GF-D8 (cell line): Measurements from ENCODE around the gene AKR1C1.
"Not testable (repeated sequence)": the region's sequence is repeated elsewhere in the genome, so short reads cannot be mapped to it uniquely, and the experiment has no call there.

Source experiments
- DNase-seq: peaks from one replicate; lab custom pipeline; 2025; lab: John Stamatoyannopoulos, UW

Gene AKR1C1

DNA sequence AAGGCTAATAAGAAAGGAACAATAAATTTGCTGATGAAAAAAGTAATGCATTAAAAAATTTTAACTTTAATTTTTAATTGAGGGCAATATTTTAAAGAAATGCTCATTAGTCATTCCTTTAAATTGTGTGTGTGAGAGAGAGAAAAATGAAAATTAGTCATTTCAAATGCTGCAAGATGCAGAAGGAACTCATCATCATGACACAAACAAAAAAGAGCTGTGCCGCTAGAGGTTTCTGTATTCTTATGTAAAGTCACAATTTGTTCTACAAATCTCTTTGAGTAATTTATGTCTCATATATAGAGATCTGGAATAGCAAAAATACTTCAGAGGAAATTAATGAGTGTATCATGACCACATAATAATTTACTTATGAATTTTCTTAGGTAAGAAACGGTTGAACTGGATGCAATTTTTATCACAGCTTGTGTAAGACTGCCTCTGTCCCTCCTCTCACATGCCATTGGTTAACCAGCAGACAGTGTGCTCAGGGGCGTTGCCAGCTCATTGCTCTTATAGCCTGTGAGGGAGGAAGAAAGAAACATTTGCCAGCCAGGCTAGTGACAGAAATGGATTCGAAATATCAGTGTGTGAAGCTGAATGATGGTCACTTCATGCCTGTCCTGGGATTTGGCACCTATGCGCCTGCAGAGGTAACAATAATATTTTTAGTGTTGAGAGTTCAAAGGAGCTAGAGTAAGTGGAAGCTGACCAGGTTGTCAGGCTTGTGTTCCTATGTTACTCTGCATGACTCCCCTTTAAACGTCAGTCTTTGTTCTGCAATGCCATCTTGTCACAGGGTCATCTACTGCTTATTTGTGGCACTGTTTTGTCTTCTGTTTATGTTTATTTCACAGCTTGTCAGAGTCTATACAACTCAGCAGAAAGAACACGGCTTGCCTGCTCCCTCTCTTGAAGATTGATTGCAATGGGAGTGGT lies at the start of gene AKR1C1:
Gene AKR1C1, plus strand, starts transcription at position 540 of the 939 bp plus-strand sequence. Its CDS starts 30 bp downstream, at position 570.
- DNase-seq = not testable (repeated sequence)

DNA sequence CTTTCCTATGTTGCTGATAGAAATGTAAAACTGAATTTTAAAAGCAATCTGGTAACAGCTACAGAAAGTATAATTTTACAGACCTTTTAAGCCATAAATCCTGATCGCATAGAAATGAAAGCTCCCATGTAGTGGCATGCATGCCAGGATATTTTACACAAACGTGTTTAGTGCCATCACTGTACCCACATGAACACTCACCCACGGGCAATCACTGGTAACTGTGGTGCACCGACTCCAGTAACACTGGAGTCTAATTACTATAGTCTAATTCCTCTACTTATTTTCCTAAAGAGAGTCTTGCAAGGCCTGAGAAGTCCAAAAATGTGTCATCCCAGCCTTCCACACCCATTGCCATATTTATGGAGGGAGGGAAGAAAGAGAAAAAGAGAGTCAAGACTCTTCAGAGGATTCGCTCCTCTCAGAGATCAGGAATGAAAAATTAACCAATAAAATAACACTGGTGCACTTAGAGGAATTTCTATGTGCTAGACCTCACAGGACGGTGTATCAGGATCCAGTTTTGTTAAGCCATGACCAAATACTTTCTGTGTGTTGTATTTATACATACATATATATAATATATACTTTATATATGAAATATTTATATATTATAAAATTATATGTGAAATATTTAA lies 48.9 kb upstream of the AKR1C1 start:
- DNase-seq = no peak

DNA sequence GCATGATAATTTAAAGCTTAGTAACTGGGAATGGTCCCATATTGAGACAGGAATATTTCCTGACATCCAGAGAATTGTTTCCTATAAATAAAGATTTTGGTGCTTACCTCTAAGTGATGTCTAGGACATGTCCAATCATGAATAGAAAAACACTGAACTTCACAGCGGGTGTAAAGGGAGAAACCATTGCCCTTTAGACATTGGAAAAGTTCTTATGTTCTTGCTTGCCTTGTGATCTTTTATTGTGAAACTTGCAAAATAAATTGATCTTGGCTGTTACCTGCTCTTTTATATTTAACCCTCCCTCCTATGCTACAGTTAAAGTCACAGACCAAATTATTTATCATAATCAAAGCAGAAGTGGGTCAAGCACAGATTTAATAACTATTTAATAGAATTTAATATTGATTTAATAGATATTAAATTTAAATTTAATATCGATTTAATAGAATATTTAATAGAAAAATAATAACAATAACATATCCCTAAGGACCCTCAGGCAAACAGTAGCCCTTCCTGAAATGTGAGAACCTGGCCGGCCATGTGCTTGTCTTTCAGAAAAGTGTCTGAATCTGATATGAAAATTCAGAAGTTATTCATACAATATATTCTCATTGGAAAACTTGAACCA lies 47.0 kb upstream of the AKR1C1 start:
- DNase-seq = no peak

DNA sequence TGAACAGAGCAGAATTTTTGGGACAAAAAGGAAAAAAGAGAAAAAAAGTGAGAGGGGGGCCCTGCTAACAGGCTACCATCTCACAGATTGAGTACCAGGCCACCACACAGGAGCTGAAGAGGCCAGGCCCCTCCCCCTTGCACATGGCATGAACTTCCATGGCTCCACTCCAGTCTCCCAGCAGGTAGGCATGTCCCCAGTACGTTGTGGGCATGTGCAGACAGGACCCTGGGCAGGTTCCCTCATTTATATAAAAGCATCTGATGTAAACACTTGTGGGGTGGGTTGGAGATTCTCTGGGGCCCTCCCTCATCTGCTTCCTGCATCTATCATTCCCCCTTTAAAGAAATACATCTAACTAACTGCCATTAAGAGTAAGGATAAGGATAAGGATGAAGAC lies 45.0 kb upstream of the AKR1C1 start:
- DNase-seq = no peak

DNA sequence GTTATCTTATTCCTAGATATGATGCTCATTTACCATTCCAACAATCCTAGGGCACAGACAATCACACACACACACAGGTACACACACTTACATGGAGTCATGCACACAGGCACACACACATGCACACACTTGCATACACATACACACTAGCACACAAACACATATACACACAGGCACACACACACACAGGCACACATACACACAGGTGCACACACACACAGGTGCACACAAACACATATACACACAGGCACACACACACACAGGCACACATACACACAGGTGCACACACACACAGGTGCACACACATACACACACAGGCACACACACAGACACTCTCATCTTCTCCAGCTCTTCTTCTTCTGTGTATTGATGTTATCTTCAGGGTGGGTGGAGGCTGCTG lies 38.7 kb upstream of the AKR1C1 start:
- not testable (repeated sequence) for DNase-seq

DNA sequence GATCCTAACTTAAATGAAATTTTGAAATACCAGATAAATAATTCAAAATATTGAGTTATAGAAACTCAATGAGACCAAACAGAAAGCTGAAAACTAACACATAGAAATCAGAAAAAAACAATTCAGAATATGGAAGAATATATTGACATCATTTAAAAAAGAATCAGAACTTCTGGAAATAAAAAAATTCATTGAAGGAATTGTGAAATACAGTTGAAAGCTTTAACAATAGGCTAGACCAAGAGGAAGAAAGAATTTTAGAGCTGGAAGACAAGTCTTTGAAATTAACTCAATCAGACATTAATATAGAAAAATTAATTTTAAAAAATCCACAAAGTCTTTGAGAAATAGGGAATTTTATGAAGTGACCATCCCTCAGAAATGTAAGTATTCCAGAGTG lies 36.8 kb upstream of the AKR1C1 start:
- no peak for DNase-seq

DNA sequence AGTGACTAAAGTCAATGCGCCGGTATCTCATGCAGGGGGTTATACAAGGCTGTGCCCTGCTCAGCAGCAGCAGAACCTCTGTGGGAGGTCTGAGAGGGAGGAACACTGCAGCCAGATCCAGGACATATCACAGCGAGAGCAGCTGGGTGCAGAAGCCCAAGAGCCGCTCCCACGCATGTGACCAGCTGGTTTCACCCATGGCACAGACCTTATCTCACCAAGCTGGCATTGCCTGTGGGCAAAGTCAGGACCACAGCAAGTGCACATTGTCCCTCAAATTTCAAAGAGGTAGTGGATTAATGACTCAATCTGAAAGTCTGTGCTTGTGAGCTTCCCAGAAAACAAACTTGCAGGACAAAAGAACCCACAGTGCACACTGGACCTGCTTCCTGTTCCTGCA lies 31.6 kb upstream of the AKR1C1 start:
- no peak for DNase-seq

DNA sequence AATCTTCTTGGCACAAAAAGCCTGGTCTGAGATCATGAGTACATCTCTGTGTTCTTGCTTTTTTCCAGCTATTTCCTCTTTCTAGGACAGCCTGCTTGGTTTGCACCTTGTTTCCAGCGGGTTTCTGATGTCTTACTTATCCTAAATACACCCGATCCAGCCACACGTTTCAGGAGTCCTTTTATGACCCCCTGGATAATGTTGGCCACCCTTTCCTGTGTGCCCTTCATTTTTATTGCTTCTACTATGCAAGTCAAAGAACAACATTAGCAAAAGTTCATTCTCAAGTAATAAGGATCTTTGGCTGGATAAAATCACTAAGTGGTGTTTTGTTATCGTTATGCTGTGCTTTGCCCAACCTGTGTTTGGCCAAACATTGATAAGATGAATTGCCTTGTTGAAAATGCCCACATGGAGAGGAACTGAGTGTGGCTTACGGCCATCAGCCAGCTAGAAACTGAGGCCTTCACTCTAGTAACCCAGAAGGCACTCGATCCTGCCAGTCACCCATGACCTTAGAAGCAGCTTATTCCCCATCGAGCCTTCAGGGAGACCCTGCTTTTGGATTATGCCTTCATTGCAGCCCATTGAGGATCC lies 28.7 kb upstream of the AKR1C1 start:
- DNase-seq = no peak

DNA sequence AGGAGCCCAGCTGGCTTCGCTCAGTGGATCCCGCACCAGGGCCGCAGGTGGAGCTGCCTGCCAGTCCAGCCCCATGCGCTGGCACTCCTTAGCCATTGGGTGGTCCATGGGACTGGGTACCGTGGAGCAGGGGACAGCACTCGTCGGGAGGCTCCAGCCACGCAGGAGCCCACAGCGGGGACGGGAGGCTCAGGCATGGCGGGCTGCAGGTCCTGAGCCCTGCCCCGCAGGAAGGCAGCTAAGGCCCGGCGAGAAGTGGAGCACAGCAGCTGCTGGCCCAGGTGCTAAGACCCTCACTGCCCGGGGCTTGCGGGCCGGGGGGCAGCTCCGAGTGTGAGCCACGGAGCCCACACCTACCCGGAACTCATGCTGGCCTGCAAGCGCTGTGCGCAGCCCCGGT lies 25.9 kb upstream of the AKR1C1 start:
- no peak for DNase-seq

DNA sequence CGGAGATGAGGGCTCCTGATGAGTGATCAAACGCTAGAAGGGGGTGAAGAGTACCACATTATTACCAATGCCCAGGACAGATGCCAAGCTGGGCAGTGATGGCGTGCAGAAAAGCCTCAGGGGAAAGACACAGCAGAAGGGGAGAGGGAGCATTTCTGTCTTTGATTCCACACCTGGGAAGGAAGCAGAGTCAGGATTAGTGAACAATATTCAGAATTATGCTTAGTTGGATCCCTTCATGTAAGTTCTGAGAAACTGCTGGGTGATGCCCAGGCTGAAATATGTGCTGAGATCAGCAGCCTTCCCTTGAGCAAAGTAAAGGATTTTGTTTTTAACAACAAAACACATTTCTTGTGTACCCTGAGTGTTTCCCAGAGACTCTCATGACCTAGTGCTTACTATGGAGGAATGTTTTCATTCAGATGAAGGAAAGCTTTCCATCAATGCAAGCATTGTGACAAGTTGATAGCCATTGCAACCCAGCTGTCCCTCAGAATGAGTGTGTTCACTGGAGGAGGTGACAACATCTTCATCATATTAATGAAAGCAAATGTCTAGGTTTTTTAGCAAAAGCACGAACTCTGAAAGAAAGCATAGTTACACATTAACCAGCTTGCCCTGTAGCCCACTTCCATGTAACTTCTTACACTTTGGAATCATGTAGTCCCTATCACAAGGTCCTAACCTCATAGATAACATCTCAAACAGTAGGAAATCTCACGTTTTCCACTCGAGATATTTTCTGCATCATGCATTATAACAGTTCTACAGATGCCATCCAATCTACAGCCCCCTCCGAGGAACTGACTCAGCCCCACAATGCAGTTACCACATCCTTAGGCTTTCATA lies 23.8 kb upstream of the AKR1C1 start:
- DNase-seq = no peak

DNA sequence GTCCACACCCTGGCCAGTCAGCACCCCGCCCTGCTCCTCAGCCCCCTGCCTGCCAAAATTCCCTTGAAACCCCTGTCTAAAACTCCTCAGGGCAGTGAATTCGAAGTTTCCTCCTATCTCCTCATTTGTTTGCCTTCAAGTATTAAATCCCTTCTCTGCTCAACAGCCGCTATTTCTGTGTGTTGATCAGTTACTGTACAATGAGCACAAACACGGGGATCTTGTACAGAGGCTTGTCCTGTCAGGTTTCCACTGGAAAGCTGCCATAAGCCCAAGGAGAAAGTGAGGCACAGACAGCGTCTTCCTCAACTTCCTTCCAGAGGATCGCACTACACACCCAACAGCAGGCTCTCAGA lies 23.2 kb upstream of the AKR1C1 start:
- DNase-seq = not testable (repeated sequence)

DNA sequence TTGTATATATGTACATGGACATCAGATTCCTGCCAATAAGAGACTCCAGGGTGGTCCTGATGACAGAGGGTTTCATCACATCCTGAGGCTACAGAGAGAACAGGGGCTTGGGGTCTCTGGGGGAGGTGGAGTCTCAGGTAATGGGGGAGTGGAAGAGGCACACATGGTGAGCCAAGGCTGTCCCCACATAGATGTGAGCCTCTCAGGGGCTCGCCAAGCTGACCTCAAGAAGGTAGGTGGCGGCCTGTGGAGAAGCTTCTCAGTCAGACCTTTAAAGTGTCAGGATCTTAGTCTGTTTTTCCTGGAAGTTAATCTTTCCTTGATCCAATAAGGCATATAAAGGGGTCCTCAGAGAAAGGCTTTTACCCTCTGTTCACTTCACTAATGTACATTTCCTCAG lies 22.3 kb upstream of the AKR1C1 start:
- not testable (repeated sequence) for DNase-seq

DNA sequence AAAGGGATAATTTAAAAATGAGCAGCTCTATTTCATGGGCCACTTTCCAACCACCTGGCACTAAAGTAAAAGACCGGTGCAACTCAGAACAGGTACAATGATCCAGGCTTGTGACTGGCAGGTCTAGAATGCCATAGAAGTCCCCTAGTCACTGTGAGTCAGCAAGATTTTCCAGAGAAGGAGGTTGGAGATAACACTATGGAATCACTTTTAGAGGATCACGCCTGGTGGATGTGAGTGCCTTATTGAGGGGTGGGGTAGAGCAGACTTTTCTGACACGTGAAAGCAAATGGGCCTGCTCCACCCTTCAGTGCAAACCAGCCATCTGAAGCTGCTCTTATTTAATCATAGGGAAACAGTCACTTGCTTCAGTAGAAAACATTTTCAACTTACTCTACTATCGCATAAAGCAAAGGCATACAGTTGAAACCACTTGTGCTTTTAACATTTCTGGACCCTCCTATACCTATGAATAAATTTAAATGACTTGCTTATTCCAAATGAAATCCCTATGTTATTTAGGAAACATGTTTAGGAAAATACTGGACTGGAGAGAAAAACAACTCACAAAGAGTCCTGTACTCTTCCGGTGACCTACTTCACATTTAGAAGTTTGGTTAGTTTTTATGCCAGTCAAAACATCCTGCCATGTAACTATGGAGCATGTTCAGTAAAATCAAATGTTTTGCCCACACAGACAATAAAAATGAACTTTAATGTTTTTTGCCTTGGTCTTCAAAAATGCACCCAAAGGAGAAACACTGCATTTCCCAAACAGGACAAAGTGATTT lies 21.5 kb upstream of the AKR1C1 start:
- DNase-seq = no peak

DNA sequence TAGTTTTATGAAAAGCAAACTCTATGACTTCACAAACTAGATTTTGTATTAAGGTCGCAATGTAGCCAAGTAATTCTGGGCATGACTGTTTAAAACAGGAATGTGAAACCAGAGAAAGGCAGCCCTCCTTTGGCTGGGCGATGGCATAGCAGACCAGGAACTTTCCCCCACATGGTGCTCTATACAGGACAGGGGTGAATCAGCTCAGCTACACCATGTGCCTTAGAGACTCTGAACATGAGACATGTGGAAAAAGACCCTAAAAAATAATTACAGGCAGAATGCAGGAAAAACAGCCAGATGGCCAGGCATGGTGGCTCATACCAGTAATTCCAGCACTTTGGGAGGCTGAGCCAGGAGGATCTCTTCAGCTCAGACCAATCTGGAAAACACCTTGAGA lies 20.3 kb upstream of the AKR1C1 start:
- not testable (repeated sequence) for DNase-seq

DNA sequence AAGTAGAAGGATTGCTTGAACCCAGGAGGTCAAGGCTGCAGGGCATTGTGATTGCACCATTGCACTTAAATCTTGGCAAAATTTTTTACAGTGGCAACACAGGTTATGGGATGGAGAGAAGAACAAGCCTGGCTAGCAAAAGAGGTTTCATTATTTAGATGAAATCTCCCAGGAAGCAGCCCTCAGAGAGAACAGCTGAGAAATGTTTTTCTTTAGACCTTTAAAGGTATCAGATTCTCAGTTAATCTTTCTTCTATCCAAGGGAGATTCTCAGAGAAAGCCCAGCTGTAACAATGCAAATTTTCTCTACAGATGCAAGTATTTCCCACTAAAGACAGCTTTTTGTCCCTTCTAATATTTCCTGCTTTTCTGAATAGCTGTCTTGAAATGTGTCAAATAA lies 19.8 kb upstream of the AKR1C1 start:
- not testable (repeated sequence) for DNase-seq

DNA sequence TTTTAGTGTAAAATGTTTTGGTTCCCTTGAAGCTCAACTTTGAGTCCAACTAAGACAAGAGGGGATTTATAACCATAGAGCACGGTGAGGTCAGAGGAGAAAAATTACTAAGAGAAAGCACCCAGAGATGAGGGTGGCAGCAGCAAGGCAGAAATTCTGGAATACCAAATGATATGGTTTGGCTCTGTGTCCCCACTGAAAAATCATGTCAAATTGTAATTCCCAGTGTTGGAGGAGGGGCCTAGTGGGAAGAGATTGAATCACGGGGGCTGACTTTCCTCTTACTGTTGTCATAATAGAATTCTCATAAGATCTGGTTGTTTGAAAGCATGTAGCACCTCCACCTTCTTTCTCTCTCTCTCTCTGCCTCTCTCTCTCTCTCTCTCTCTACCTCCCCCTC lies 19.4 kb upstream of the AKR1C1 start:
- DNase-seq = no peak

DNA sequence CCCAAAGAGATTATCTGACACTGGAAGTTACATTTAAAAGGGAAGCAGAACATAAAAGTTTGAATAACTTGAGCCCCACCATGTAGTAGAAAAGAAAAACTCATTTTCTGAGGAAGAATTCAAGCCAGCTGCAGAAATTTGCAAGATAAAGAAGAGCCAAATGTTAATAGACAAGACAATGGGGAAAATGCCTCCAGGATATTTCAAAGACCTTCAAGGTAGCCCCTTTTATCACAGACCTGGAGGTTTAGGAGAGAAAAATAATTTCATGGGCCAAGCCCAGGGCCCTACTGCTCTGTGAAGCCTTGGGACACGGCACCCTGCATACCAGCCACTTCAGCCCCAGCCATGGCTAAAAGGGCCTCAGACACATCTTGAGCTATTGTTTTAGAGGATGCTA lies 18.4 kb upstream of the AKR1C1 start:
- no peak for DNase-seq

DNA sequence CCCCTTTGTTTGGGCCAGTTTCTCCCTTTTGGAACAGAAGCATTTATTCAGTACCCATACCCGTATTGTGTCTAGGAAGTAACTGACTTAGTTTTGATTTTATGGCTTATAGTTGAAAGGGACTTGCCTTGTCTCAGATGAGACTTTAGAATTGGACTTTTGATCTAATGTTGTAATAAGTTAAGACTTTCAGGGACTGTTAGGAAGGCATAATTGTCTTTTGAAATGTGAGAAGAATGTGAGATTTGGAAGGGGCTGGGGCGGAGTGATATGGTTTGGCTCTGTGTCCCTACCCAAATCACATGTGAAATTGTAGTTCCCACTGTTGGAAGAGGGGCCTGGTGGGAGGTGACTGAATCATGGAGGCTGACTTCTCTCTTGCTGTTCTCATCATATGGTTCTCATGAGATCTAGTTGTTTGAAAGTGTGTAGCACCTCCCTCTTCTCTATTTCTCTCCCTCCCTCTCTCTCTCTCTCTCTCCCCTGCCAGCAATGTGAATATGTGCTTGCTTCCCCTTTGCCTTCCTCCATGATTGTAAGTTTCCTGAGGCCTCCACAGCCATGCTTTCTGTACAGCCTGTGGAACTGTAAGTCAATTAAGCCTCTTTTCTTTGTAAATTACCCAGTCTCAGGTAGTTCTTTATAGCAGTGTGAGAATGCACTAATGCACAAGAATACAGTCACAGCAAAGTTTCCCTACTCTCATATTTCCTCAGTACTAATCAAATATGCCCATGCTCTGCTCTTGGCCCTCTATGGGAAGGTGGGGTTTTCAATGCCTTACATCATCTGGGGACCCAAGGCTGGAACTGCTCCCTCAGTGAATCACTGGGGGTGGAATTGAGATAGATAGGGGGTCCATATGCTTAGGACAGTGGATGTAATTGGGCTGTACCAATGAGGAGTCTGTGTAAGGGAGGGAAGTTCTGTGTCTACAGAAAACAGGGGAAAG lies 17.2 kb upstream of the AKR1C1 start:
- no peak for DNase-seq

DNA sequence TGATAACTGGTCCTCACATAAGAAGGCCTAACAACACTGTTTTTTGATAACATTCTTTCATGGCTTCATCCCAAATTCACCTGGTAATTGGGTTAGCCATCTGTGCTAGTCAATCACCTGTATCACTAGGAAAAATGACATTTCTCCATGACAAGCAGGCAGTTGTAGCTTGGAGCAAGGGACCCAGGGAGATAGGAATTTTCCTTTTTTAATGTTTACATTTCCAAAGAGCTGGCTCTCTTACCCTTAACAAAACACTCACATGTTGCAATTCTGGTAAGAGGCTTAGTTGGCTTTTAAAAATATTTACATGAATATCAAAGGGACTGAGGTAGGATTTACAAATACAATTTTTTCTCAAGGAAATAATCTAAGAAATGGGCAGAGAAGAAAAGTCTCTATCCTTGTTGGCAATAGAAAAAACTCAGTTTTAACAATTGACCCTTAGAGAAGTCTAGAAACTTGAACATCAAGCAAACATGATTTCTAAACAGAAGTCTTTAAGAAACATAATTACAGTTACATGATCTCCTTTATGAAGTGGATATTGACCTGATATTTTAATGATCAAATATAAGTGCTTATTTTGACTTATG lies 16.1 kb upstream of the AKR1C1 start:
- no peak for DNase-seq
